HG03442 (cell line): ENCODE measurements around the gene SARNP.

Experiments
- ATAC-seq: cut with Tn5 transposase; IDR thresholded peaks from one replicate; pipeline ENCODE4 v1.9.1; 2021; ENCODE audit warnings: mild to moderate bottlenecking, moderate library complexity; ENCODE audit not compliant: unreplicated experiment

SARNP gene

GRCh38 chr12:55726971-55727370 lies 90.6 kb downstream of the SARNP start:
- ATAC-seq = no peak

DNA sequence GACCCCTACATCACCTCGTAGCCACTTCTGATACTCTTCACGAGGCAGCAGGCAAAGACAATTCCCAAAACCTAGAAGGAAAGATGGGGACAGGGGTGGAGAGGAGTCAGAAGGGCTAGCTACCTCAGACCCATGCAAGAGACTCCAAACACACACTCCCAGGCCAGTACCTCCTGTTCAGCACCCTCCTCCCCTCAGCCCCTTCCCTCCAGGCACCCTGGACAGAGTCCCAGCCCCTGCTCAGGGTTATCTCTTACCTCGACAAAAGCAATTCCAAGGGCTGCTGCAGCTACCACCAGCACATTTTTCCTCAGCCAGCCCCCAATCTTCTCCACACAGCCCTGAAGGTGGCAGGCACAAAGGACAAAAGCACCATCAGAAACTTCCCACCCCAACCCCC lies 92.0 kb downstream of the SARNP start:
- ATAC-seq = no peak

DNA sequence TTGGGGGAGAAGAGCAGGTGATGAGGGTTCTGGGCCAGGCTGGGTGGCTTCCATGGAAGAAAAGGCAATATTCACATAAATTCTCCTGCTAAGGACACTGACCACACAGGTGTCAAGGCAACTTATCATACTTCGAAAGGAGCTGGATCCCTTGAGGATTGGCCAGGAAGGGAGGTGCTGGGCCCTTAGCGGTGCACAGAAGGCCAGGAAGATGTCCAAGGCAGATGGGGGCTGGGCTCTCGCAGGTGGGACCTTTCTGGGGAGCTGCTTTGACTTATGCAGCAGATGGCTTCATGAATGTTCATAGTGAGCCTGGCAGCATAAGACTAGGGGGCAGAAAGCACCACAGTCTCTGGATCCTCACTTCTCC lies 92.6 kb downstream of the SARNP start:
- ATAC-seq = no peak

DNA sequence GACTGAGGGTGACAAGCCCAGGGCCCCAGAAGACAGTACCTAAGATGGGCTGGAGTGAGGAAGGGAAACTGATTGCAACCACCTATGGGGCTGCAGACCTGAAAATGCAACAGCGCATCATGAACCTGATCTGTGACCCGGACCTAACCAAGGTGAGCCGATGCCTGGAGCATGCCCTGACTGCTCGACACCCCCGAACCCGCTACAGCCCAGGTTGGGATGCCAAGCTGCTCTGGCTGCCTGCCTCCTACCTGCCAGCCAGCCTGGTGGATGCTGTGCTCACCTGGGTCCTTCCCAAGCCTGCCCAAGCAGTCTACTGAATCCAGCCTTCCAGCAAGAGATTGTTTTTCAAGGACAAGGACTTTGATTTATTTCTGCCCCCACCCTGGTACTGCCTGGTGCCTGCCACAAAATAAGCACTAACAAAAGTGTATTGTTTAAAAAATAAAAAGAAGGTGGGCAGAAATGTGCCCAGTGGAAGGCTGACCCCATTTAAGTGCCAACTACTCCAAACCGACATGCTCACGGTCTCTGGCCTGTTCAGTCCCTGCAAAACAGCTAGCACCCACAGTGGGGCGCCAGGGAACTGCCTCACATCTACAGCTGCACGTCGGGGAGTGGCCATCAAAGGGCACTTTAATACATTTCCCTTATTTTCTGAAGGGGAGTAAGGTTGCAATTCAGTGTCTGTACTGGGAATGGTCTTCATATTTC lies 93.1 kb downstream of the SARNP start:
- ATAC-seq = no peak

GRCh38 chr12:55723516-55724225 lies 93.9 kb downstream of the SARNP start:
- no peak for ATAC-seq

DNA sequence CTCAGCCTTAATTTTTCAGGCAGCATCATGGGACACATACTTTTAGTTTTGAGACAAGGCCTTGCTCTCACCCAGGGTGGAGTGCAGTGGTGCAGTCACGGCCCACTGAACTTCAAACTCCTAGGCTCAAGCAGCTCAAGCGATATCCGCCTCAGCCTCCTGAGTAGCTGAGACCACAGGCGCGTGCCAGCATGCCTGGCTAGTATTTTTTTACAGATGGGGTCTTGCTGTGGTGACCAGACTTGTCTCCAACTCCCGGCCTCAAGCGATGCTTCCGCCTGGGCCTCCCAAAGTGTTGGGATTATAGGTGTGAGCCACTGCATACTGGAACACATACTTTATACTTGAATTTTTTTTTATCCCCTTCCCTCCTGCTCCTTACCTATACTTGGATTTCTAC lies 94.6 kb downstream of the SARNP start:
- no peak for ATAC-seq

DNA sequence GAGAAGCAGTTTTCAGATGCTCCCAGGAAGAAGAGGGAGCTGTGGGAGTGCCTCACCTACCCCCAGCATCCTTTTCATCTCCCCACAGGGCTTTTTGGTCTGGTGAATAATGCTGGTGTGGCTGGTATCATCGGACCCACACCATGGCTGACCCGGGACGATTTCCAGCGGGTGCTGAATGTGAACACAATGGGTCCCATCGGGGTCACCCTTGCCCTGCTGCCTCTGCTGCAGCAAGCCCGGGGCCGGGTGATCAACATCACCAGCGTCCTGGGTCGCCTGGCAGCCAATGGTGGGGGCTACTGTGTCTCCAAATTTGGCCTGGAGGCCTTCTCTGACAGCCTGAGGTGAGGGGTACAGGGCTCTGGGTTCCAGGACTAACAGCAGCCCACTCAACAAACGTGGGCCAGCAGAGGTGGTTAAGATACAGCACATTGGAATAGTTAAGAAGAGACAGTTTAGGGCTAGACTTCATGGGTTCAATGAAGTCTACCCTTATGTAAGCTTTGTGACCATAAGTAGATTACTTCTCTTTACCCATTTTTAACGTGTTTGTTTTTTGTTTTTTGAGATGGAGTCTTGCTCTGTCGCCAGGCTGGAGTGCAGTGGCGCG lies 95.8 kb downstream of the SARNP start:
- ATAC-seq = no peak

- no peak for ATAC-seq
Measured at GRCh38 chr12:55720894-55721444, 96.6 kb downstream of the SARNP start.

DNA sequence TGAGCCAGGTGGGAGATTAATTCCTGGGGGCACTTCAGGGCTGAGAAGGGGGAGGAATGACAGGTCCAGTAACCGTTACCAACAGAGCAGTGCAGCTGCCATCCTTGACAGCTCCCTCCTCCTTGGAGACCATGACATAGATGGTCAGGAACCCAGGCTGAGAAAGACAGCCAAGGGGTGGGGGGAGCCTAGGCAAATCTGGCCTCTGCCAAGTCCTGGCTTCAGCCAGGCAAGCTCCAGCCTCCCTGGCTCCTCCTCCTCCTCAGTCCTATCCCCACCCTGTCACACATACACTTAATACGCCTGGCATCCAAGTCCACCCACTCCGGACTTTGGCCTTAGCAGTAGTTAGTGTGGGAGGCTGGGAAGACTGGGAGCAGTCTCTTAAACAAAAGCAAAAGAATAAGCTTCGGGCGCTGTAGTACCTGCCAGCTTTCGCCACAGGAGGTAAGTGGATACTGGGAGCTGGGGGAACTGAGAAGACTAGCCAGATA lies 97.4 kb downstream of the SARNP start, which contains the start of gene RDH5:
TSS of gene RDH5 (plus strand) at position 323 of the 494 bp plus-strand sequence. CDS start 792 bp downstream, outside the sequence.
- no peak for ATAC-seq

GRCh38 chr12:55719371-55719770 lies 98.2 kb downstream of the SARNP start:
- no peak for ATAC-seq

DNA sequence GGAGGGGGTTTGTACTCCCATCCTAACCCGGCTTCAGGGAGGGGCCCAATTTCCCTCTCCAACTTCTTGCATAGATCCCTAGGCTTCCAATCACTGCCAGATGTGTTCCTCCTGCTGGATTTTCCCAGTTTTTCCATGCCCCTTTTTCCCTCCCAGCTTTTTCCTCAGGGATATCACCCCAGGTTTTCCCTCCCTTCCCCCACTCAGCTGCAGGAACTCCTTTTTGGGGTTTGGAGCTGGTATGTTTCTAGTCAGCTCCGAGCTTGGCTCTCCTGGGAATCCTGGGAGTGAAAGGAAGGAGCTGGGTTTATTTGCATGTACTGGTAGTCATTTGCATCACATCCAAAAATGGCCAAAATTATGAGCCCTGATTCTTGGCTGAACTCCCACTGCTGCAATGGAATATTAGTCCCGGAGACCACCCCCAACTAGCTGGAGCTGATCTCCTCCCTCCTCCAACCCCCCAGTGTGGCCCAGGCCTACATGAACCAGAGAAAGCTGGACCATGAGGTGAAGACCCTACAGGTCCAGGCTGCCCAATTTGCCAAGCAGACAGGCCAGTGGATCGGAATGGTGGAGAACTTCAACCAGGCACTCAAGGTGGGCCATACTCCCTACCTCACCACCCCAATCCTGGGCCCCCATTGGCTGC lies 98.8 kb downstream of the SARNP start:
- no peak for ATAC-seq

- ATAC-seq = no peak
Measured at GRCh38 chr12:55718015-55718414, 99.5 kb downstream of the SARNP start.

DNA sequence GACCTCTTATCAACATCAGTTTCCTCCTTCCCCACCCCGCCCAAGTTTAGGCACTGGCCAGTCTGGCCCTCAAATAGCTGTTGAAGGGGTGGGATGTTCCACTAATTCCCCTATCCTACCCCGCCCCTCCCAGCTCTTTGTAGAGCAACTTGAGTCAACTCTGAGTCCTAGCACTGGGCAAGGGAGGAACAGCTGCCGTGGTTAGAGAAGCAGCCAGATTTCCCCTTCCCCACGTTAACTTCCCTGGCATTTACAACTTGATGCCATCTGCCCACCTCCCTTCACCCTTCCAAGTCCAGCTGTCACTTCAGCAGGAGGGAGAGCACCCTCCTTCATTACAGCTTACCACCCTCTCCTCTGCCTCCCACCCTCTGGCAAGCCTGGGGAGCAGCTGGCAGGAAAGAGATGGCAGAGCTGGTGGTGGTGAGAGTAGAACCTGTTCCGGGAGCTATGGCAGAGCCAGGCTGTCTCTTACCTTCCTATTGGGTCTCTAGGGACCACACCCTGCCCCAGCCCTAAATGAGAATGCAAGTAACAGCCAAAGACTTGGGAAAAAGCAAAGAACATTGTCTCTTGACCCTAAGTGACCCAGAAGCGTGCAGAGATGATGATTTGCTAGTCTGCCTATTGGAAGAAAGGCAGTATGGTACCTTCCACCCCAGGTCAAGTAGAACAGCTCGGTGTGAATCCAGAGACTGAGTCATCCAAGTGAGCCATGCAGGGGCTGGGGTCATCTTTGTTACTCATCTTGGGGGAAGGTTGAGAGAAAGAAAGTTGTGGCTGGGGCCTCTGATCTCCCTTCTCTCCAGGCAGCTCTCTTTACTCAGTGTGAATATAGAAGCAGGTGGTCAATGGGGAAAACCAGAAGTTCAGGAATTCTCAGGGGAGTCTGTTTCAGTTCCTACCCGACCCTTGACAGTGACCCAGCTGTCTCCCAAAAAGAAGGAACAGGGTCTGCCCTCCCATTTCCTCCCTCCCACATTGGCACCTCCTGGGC lies 100.2 kb downstream of the SARNP start:
- no peak for ATAC-seq

- no peak for ATAC-seq
Measured at GRCh38 chr12:55716582-55716957, 101.0 kb downstream of the SARNP start.

DNA sequence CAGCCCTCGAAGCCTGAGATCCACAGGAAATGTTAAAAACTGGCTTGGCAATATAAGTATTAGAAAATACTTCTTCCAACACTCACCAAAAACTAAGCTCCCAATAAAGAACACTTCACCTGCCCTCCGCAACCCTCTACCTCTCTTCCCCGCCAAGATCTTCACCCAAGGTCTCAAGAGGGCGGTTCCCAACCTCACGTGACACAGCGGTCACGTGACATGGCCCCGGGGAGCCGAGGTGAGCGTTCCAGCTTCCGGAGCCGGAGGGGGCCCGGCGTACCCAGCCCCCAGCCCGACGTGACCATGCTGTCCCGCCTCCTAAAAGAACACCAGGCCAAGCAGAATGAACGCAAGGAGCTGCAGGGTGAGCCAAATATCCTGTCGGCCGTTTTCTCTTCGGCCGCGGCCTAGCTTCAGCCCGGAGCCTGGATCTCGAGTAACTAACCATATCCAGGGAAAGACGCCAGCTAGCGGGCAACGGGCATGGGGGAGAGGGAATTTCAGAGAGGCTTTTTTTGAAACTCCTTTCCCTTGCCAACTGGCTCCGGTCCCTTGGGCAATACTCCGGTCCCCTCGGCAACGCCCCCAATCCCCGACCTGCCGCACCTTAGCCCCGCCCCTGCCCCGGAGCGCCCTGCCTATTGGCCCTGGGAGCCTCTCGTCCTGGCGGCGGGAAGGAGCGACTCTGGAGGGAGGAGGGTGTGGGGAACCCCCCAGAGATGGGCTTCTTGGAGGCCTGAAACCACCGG lies 101.5 kb downstream of the SARNP start, which contains the start of gene BLOC1S1:
TSS of gene BLOC1S1 (plus strand) at position 214 of the 749 bp plus-strand sequence. CDS start at position 220, 6 bp downstream.
- ATAC-seq = peak; percentile 88

DNA sequence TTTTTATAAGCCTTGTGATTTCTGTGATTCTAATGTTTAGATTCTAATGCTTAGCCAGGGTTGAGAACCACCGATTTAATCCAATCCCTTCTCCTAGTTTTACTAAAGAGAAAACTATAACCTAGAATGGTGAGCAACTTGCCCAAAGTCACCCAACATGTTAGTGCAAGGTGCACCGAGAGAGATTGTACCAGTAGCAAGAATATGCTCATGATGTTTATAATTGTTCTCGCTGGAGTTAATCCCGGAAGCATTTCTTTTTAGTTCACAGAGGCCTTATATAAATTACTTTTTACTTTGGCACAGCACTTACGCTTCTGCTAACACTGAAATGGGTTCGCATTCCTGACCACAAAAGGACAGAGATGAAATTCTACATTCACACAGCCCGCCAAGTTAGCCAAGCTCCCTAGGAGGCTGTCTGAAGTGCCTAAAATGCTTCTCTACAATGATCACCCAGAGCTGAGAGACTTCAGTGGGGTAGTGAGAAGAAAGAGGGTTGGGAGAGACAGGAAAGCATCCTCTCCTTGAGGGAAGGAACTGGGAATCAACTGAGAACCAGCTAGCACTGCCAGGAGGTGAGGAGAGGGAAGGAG lies 102.3 kb downstream of the SARNP start:
- ATAC-seq = no peak

- ATAC-seq = no peak
Measured at GRCh38 chr12:55713721-55714120, 103.8 kb downstream of the SARNP start.

DNA sequence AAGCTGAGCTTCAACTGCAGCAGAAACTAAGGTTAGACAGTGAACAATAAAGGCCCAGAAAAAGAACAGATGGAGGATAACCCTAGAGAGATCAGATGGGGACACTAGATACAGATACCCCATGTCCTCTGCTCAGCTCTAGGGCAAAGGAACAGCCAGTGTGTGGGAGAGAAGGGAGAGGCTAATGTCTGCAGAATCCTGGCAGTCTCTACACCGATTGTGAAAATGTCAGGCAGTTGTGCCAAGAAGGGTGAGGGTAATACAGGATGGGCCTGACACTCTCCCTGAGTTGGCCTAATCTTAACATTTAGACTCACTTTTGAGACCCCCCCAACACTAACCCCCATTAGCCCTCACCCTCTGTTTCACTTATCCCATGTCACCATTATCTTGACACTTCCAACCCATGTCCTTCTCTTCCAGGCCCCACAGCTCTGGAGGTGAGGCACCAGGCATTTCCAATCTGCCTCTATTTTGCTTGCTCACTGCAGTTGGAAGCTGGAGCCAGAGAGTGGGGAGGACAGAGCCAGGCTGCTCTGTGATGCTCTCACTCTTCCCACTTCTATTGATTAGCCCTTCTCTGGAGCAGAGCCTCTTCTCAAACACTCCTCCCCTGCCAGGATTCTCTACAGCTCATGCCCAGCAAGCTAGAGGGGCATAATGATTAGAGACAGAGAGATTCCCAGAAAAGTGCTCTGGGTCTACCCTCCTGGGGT lies 104.7 kb downstream of the SARNP start:
- no peak for ATAC-seq
